ENCODE data around the gene GIMAP7. TPM values are rescaled to one million over a fixed set of nuclear protein-coding genes. Genes with fewer than 3 reads are reported as not detected.

Gene GIMAP7
- total RNA-seq, 1 experiment from 2014 or later = 0.33 TPM

- ChIA-PET POLR2A (no interaction called here), CTCF (no interaction called here)
- TF ChIP-seq REST (IDR thresholded peaks at IDR 0.05; ENCODE audit: insufficient read depth in 1 of 2, low read depth in 2 of 2, low read length in 1 of 2) = no peak
- TF ChIP-seq POLR2AphosphoS5 (IDR thresholded peaks at IDR 0.05; ENCODE audit: low read depth, low read length) = no peak
- ATAC-seq (no peak), DNase-seq (ENCODE audit: low read depth, low spot score) (no peak)
- intact Hi-C loops (cut with micrococcal nuclease; ENCODE audit: unreplicated experiment) = no loop called here
- Histone ChIP-seq H3K36me3 (ENCODE audit: control insufficient read depth, insufficient read depth, low read length) (no peaks in the 10 kb centered on the region), H3K27ac (ENCODE audit: low read length) (no peak overlapping the region), H3K9me3 (ENCODE audit: control insufficient read depth, insufficient read depth, low read depth, low read length) (no peaks in the 10 kb centered on the region), H3K4me1 (ENCODE audit: control insufficient read depth, insufficient read depth, low read length) (no peaks in the 10 kb centered on the region), H3K4me3 (ENCODE audit: low read depth in 2 of 2, low read length in 2 of 2) (no peak overlapping the region), H3K27me3 (ENCODE audit: control insufficient read depth, insufficient read depth, low read length) (no peaks in the 10 kb centered on the region; the same call in 1 of the 2 replicates)
- BruUV-seq (replicated peaks) = no TSS peak
- in situ Hi-C loops (cut with HindIII; ENCODE audit: low pct_unique_long_range_greater_than_20kb, low sequenced_read_pairs) = no loop called here
Measured at GRCh38 chr7:150502519-150502918, 12.2 kb upstream of the GIMAP7 start.

GRCh38 chr7:150503155-150503554 is 11.5 kb upstream of the GIMAP7 start:
- H3K9me3 ChIP-seq (ENCODE audit: control insufficient read depth, insufficient read depth, low read depth, low read length) = no peaks in the 10 kb centered on the region
- ChIA-PET POLR2A (no interaction called here), CTCF (no interaction called here)
- DNase-seq (ENCODE audit: low read depth, low spot score) (no peak), ATAC-seq (no peak)
- BruUV-seq (replicated peaks) = no TSS peak
- in situ Hi-C loops (cut with HindIII; ENCODE audit: low pct_unique_long_range_greater_than_20kb, low sequenced_read_pairs) (no loop called here), intact Hi-C loops (cut with micrococcal nuclease; ENCODE audit: unreplicated experiment) (no loop called here)
- no peaks in the 10 kb centered on the region; the same call in 1 of the 2 replicates for H3K27me3 ChIP-seq (ENCODE audit: control insufficient read depth, insufficient read depth, low read length)
- TF ChIP-seq SIN3A (IDR thresholded peaks at IDR 0.05; ENCODE audit: borderline replicate concordance, insufficient read depth, low read depth, low read length) (no peak), REST (IDR thresholded peaks at IDR 0.05; ENCODE audit: insufficient read depth in 1 of 2, low read depth in 2 of 2, low read length in 1 of 2) (no peak), POLR2AphosphoS5 (IDR thresholded peaks at IDR 0.05; ENCODE audit: low read depth, low read length) (no peak), CTCF (IDR thresholded peaks at IDR 0.05) (no peak), TCF7L2 (IDR thresholded peaks at IDR 0.05; ENCODE audit: low read depth, low read length) (no peak)
- H3K4me3 ChIP-seq (ENCODE audit: low read depth in 2 of 2, low read length in 2 of 2) = no peak overlapping the region
- H3K27ac ChIP-seq (ENCODE audit: low read length) = no peak overlapping the region
- H3K4me1 ChIP-seq (ENCODE audit: control insufficient read depth, insufficient read depth, low read length) = no peaks in the 10 kb centered on the region
- no peaks in the 10 kb centered on the region for H3K36me3 ChIP-seq (ENCODE audit: control insufficient read depth, insufficient read depth, low read length)
